Fibroblast of skin of scalp (primary cell): ENCODE data around the gene F8.
"Not testable (repeated sequence)": the region's sequence is repeated elsewhere in the genome, so short reads cannot be mapped to it uniquely, and the experiment has no call there.

Experiments used
- DNase-seq: peaks from one replicate; pipeline ENCODE4 v3.0.0-alpha.2; 2013

The F8 gene

GRCh38 chrX:154981116-154981411 is 41.5 kb downstream of the F8 start:
- DNase-seq = no peak

GRCh38 chrX:154980330-154981115 is 42.0 kb downstream of the F8 start:
- DNase-seq = peak; percentile 64

GRCh38 chrX:154979629-154980028 is 42.9 kb downstream of the F8 start:
- no peak for DNase-seq

- no peak for DNase-seq
These were observed 54.2 kb downstream of the F8 start for GRCh38 chrX:154968353-154968752.

DNA sequence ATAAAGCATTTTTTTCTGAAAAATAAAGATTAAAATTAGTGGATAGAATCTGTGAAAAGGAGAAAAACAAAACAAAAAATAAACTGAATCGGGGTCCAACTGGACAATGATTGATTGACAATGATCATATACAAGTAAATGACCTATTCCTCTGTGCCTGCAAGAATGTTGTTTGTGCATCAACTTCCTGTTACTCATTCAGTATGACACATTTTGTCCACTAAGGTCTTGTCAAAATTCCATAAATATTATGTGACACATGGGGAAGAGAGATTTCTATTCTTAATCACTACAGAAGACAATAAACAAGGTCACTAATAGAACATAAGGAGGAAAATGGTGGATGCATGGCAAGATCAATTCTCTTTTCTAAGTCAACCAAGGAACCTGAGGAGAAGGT is 54.9 kb downstream of the F8 start:
- DNase-seq = no peak

DNA sequence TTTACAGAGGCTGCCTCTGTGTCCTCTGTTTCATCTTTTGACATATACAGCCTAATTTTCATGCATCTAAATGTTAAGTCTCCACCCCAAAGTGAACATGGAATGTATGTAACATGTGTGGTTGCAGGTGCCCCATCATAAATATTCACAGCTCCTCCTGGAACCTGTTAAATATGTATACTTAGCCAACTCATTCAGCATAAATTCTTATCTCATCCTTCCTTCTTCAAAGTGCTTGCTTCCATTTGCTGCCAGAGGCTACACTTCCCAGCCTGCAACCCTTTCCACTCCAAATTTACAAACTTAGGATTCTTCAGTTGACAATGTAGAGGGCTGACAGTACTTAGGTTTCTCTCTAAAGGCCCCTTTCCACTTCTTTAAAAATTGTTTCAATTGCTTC is 60.6 kb downstream of the F8 start:
- DNase-seq = no peak

- DNase-seq = not testable (repeated sequence)
These were observed 66.7 kb downstream of the F8 start for GRCh38 chrX:154955799-154956198.

DNA sequence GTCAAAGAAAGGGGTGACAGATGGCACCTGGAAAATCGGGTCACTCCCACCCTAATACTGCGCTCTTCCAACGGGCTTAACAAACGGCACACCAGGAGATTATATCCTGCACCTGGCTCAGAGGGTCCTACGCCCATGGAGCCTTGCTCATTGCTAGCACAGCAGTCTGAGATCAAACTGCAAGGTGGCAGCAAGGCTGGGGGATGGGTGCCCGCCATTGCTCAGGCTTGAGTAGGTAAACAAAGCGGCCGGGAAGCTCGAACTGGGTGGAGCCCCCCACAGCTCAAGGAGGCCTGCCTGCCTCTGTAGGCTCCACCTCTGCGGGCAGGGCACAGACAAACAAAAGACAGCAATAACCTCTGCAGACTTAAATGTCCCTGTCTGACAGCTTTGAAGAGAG is 83.3 kb downstream of the F8 start:
- not testable (repeated sequence) for DNase-seq

GRCh38 chrX:154924771-154925170 is 97.8 kb downstream of the F8 start:
- DNase-seq = not testable (repeated sequence)

- DNase-seq = peak; percentile 87
These were observed 104.5 kb downstream of the F8 start for GRCh38 chrX:154918060-154918483.

DNA sequence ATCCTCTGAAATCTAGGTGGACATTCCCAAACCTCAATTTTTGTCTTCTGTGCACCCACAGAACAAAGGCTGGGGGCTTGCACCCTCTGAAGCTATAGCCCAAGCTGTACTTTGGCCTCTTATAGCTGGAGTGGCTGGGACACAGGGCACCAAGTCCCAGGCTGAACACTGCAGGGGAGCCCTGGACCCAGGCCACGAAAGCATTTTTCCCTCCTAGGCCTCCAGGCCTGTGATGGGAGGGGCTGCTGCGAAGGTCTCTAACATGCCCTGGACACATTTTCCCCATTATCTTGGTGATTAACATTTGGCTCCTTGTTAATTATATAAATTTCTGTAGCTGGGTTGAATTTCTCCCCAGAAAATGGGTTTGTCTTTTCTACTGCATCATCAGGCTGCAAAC is 108.5 kb downstream of the F8 start:
- DNase-seq = no peak

DNA sequence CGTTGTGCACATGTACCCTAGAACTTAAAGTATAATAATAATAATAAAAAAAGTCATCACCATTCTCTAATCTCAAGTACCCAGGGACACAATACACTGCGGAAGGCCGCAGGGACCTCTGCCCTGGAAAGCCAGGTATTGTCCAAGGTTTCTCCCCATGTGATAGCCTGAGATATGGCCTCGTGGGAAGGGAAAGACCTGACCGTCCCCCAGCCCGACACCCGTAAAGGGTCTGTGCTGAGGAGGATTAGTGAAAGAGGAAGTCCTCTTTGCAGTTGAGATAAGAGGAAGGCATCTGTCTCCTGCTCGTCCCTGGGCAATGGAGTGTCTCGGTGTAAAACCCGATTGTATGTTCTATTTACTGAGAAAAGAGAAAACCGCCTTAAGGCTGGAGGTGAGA is 112.0 kb downstream of the F8 start:
- DNase-seq = not testable (repeated sequence)

DNA sequence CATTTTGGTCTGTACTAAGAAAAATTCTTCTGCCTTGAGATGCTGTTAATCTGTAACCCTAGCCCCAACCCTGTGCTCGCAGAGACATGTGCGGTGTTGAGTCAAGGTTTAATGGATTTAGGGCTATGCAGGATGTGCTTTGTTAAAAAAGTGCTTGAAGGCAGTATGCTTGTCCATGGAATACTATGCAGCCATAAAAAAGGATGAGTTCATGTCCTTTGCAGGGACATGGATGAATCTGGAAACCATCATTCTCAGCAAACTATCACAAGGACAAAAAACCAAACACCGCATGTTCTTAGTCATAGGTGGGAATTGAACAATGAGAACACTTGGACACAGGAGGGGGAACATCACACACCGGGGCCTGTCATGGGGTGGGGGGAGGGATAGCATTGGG is 112.5 kb downstream of the F8 start:
- DNase-seq = not testable (repeated sequence)

DNA sequence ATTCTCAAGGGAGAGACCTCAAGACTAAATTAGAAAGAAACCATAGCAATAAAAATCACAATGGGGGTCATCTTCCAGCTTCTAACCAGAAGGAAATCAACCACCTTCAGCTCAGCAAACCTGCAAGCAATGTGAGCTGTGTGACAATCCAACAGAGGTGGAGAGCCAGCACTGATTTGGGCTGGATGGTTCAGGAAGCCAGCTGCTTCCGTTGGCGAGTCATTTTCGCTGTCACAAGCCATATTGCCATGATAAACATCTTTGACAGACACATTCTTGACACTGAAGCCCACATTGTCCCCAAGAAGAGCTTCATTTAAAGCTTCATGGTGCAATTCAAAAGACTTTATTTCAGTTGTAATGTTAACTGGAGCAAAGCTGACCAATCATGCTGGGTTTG is 113.7 kb downstream of the F8 start:
- DNase-seq = no peak

DNA sequence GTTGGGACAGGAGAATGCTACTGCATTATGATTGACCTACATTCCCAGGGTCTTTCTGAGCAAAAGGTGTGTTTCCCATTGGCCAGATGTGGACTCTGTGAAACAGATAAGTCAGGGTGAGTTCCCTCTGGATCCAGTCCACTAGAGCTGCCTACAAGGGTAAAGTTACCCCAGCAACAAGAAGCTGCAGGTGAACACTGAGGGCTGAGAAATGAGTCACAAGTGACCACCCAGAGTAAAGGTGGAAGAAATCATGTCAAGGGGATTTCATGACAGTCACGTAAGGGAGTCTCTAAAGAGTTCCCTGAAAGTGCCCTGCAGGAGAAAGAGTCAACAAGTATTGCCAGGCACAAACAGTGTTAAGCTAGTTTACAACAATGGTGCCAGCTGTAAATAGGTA is 120.1 kb downstream of the F8 start:
- no peak for DNase-seq

DNA sequence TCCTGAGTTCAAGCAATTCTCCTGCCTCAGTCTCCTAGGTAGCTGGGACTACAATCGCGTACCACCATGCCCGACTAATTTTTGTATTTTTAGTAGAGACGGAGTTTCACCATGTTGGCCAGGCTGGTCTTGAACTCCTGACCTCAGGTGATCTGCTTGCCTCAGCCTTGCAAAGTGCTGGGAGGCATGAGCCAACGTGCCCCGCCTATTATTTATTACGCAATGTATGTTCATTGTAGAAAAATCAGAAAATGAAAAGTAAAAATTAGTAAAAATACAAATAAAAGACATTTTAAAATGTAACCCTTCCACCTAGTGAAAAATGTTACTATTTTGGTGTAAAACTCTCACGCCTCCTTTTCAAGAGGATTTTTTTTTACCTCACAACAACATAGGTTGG is 122.2 kb downstream of the F8 start:
- no peak for DNase-seq

GRCh38 chrX:154892296-154892695 is 130.2 kb downstream of the F8 start:
- no peak for DNase-seq

- no peak for DNase-seq
These were observed 131.4 kb downstream of the F8 start for GRCh38 chrX:154890990-154891639.

- not testable (repeated sequence) for DNase-seq
These were observed 135.7 kb downstream of the F8 start for GRCh38 chrX:154886789-154887221.

DNA sequence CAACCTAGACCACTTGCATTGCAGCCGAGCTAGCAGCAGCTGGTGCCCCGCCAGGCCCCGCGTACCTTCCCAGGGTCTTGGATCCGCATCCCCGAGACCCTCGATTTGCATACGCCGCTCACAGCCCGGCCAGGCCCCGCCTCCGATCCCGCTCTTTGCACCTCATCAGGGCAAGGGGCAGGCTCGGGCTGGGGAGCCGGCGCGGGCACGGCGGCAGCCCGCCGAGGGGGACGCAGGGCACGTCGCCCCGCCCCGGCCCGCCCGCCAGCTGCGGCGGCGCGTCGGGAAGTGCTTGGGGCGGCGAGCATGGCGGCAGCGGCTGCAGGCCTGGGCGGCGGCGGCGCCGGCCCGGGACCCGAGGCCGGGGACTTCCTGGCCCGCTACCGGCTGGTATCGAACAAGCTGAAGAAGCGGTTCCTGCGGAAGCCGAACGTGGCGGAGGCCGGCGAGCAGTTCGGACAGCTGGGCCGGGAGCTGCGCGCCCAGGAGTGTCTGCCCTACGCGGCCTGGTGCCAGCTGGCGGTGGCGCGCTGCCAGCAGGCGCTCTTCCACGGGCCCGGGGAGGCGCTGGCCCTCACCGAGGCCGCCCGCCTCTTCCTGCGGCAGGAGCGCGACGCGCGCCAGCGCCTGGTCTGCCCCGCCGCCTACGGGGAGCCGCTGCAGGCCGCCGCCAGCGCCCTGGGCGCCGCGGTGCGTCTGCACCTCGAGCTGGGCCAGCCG is 136.3 kb downstream of the F8 start, which contains the start of gene F8A1:
TSS of gene F8A1 (plus strand) at position 287 of the 720 bp plus-strand sequence. CDS start at position 307, 20 bp downstream.
- DNase-seq = not testable (repeated sequence)

DNA sequence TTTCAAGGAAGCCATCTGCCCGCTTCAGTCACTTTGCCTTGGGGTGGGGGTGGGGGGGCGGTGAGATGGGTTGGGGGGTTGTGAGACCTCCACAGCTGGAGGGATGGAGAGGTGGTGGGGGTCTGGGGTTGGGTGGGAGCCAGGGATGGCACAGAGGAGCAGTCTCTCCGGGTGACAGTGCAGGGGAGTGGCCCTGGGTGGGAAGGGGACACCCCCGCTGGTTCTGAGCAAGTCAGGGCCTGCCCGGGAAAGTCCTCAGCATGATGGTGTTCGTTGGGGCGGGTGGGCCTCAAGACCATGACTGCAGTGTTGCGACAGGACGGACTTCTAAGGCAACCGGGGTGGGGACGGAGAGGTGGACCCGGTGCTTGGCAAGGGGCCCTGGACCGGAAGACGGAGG is 137.0 kb downstream of the F8 start:
- DNase-seq = not testable (repeated sequence)

- not testable (repeated sequence) for DNase-seq
These were observed 137.5 kb downstream of the F8 start for GRCh38 chrX:154885057-154885456.

GRCh38 chrX:154884069-154884468 is 138.5 kb downstream of the F8 start:
- not testable (repeated sequence) for DNase-seq

DNA sequence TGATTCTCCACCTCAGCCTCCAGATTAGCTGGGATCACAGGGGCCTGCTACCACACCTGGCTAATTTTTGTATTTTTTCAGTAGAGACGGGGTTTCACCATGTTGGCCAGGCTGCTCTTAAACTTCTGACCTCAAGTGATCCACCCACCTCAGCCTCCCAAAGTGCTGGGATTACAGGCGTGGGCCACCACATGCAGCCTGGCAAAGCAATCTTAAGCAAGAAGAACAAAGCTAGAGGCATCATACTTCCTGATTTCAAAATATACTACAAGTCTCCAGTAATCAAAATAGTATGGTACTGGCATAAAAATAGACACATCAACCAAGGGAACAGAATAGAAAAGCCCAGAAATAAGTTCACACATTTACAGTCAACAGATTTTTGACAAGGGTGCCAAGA is 149.2 kb downstream of the F8 start:
- no peak for DNase-seq
